Measurements from ENCODE around the gene MTX3. TPM values are rescaled to one million over a fixed set of nuclear protein-coding genes. Genes with fewer than 3 reads are reported as not detected.
A peak's percentile ranks its signal among the peaks of the same experiment; 100 is the strongest.

The MTX3 gene
- 10 to 100 TPM; 10.5 to 27.1 (median 13.8) TPM for total RNA-seq

GRCh38 chr5:79990598-79991507, at the start of gene MTX3:
MTX3 (minus strand) TSS chr5:79991262; CDS start chr5:79991238, 24 bp downstream.
- H3K4me1 ChIP-seq (replicated peaks in 1 of 2) = peaks cover 11 to 16% of the 10 kb centered on the region in 2 donors
- peak within 1 kb of the TSS; percentile 65 to 100 (median 92) for H3K4me3 ChIP-seq
- peak within 1 kb of the TSS; percentile 71 to 85 for H3K27ac ChIP-seq
- WGBS, 10 experiments = 0 to 1% (median 0%) methylated on average over 1 to 22 of the region's 50 CpGs; no CpG with 5 or more reads in 3 of the 10 experiments
- in situ Hi-C loops (cut with MboI; ENCODE audit: low pct_unique_long_range_greater_than_20kb in 2 of 9, low sequenced_read_pairs in 9 of 9, unreplicated experiment in 9 of 9) = no loop called here
- peak; percentile 97 to 98 (median 98) for ATAC-seq (replicated peaks in 6 of 8)

GRCh38 chr5:80039650-80040049, 48.6 kb upstream of the MTX3 start:
- Histone ChIP-seq H3K4me1 (replicated peaks in 1 of 2) (peaks cover 0 to 8% of the 10 kb centered on the region in 2 donors), H3K4me3 (no peak overlapping the region), H3K27ac (no peak overlapping the region)
- ATAC-seq (replicated peaks in 6 of 8) = peak in 3 of 8 experiments; percentile 78 to 92 (median 91)
- 7 to 92% (median 77%) methylated on average over 1 to 2 of the region's 2 CpGs; no CpG with 5 or more reads in 2 of the 10 experiments for WGBS, 10 experiments
- in situ Hi-C loops (cut with MboI; ENCODE audit: low pct_unique_long_range_greater_than_20kb in 2 of 9, low sequenced_read_pairs in 9 of 9, unreplicated experiment in 9 of 9) = no loop called here

- Histone ChIP-seq H3K27ac (no peak overlapping the region), H3K4me1 (replicated peaks in 1 of 2) (peaks cover 0 to 8% of the 10 kb centered on the region in 2 donors), H3K4me3 (no peak overlapping the region)
- in situ Hi-C loops (cut with MboI; ENCODE audit: low pct_unique_long_range_greater_than_20kb in 2 of 9, low sequenced_read_pairs in 9 of 9, unreplicated experiment in 9 of 9) = no loop called here
- 81 to 95% (median 90%) methylated on average over 2 to 5 of the region's 5 CpGs; no CpG with 5 or more reads in 1 of the 10 experiments for WGBS, 10 experiments
- ATAC-seq (replicated peaks in 6 of 8) = no peak
Measured at GRCh38 chr5:80037366-80037765, 46.3 kb upstream of the MTX3 start.

GRCh38 chr5:80036615-80037014, 45.6 kb upstream of the MTX3 start:
- Histone ChIP-seq H3K27ac (no peak overlapping the region), H3K4me3 (no peak overlapping the region), H3K4me1 (replicated peaks in 1 of 2) (peaks cover 0 to 3% of the 10 kb centered on the region in 2 donors)
- in situ Hi-C loops (cut with MboI; ENCODE audit: low pct_unique_long_range_greater_than_20kb in 2 of 9, low sequenced_read_pairs in 9 of 9, unreplicated experiment in 9 of 9) = no loop called here
- 67 to 100% (median 85%) methylated on average over 1 to 5 of the region's 5 CpGs; no CpG with 5 or more reads in 2 of the 10 experiments for WGBS, 10 experiments
- ATAC-seq (replicated peaks in 6 of 8) = no peak

GRCh38 chr5:80035839-80036238, 44.8 kb upstream of the MTX3 start:
- H3K4me1 ChIP-seq (replicated peaks in 1 of 2) = peaks cover 0 to 3% of the 10 kb centered on the region in 2 donors
- ATAC-seq (replicated peaks in 6 of 8) = no peak
- in situ Hi-C loops (cut with MboI; ENCODE audit: low pct_unique_long_range_greater_than_20kb in 2 of 9, low sequenced_read_pairs in 9 of 9, unreplicated experiment in 9 of 9) = no loop called here
- WGBS, 10 experiments = 60 to 100% (median 92%) methylated on average over 1 to 5 of the region's 7 CpGs; no CpG with 5 or more reads in 1 of the 10 experiments
- no peak overlapping the region for H3K4me3 ChIP-seq
- no peak overlapping the region for H3K27ac ChIP-seq

GRCh38 chr5:80034962-80035821, 44.1 kb upstream of the MTX3 start, which contains the start of gene THBS4:
THBS4 (plus strand) TSS chr5:80035348; CDS start chr5:80035538, 190 bp downstream.
- WGBS, 10 experiments = 4 to 100% (median 48%) methylated on average over 2 to 5 of the region's 76 CpGs; no CpG with 5 or more reads in 5 of the 10 experiments
- peak within 1 kb of the TSS; percentile 17 to 33 (median 24) for H3K4me3 ChIP-seq
- H3K27ac ChIP-seq = no peak within 1 kb of the TSS
- in situ Hi-C loops (cut with MboI; ENCODE audit: low pct_unique_long_range_greater_than_20kb in 2 of 9, low sequenced_read_pairs in 9 of 9, unreplicated experiment in 9 of 9) = no loop called here
- H3K4me1 ChIP-seq (replicated peaks in 1 of 2) = peaks cover 0 to 3% of the 10 kb centered on the region in 2 donors
- peak in 7 of 8 experiments; percentile 12 to 81 (median 56) for ATAC-seq (replicated peaks in 6 of 8)

GRCh38 chr5:80034559-80034958, 43.5 kb upstream of the MTX3 start:
- Histone ChIP-seq H3K4me1 (replicated peaks in 1 of 2) (peaks cover 0 to 2% of the 10 kb centered on the region in 2 donors), H3K27ac (no peak overlapping the region), H3K4me3 (peak overlapping the region in 1 of 5 donors; percentile 33)
- WGBS, 10 experiments = 0 to 79% (median 45%) methylated on average over 1 to 8 of the region's 8 CpGs; no CpG with 5 or more reads in 1 of the 10 experiments
- ATAC-seq (replicated peaks in 6 of 8) = no peak
- in situ Hi-C loops (cut with MboI; ENCODE audit: low pct_unique_long_range_greater_than_20kb in 2 of 9, low sequenced_read_pairs in 9 of 9, unreplicated experiment in 9 of 9) = no loop called here

GRCh38 chr5:80033513-80033912, 42.5 kb upstream of the MTX3 start:
- in situ Hi-C loops (cut with MboI; ENCODE audit: low pct_unique_long_range_greater_than_20kb in 2 of 9, low sequenced_read_pairs in 9 of 9, unreplicated experiment in 9 of 9) = no loop called here
- Histone ChIP-seq H3K4me3 (no peak overlapping the region), H3K27ac (no peak overlapping the region), H3K4me1 (replicated peaks in 1 of 2) (no peaks in the 10 kb centered on the region)
- peak in 2 of 8 experiments; percentile 70 to 87 for ATAC-seq (replicated peaks in 6 of 8)

- no peak for ATAC-seq (replicated peaks in 6 of 8)
- Histone ChIP-seq H3K4me3 (no peak overlapping the region), H3K27ac (no peak overlapping the region), H3K4me1 (replicated peaks in 1 of 2) (no peaks in the 10 kb centered on the region)
- 33 to 100% (median 60%) methylated on average over 1 of the region's 1 CpG; no CpG with 5 or more reads in 3 of the 10 experiments for WGBS, 10 experiments
- in situ Hi-C loops (cut with MboI; ENCODE audit: low pct_unique_long_range_greater_than_20kb in 2 of 9, low sequenced_read_pairs in 9 of 9, unreplicated experiment in 9 of 9) = no loop called here
Measured at GRCh38 chr5:80031109-80031508, 40.0 kb upstream of the MTX3 start.

GRCh38 chr5:80026841-80027240, 35.8 kb upstream of the MTX3 start:
- H3K4me1 ChIP-seq (replicated peaks in 1 of 2) = no peaks in the 10 kb centered on the region
- H3K4me3 ChIP-seq = no peak overlapping the region
- ATAC-seq (replicated peaks in 6 of 8) = no peak
- no peak overlapping the region for H3K27ac ChIP-seq
- in situ Hi-C loops (cut with MboI; ENCODE audit: low pct_unique_long_range_greater_than_20kb in 2 of 9, low sequenced_read_pairs in 9 of 9, unreplicated experiment in 9 of 9) = no loop called here

GRCh38 chr5:80025069-80025468, 34.0 kb upstream of the MTX3 start:
- in situ Hi-C loops (cut with MboI; ENCODE audit: low pct_unique_long_range_greater_than_20kb in 2 of 9, low sequenced_read_pairs in 9 of 9, unreplicated experiment in 9 of 9) = no loop called here
- no peak overlapping the region for H3K27ac ChIP-seq
- H3K4me1 ChIP-seq (replicated peaks in 1 of 2) = no peaks in the 10 kb centered on the region
- no peak overlapping the region for H3K4me3 ChIP-seq
- ATAC-seq (replicated peaks in 6 of 8) = peak in 1 of 8 experiments; percentile 92
- WGBS, 10 experiments = 0 to 90% (median 66%) methylated on average over 1 to 2 of the region's 2 CpGs; no CpG with 5 or more reads in 1 of the 10 experiments

GRCh38 chr5:80010754-80011392, 19.8 kb upstream of the MTX3 start:
- H3K27ac ChIP-seq = no peak overlapping the region
- 0 to 100% (median 78%) methylated on average over 1 to 2 of the region's 5 CpGs; no CpG with 5 or more reads in 4 of the 10 experiments for WGBS, 10 experiments
- H3K4me3 ChIP-seq = no peak overlapping the region
- in situ Hi-C loops (cut with MboI; ENCODE audit: low pct_unique_long_range_greater_than_20kb in 2 of 9, low sequenced_read_pairs in 9 of 9, unreplicated experiment in 9 of 9) = no loop called here
- no peak for ATAC-seq (replicated peaks in 6 of 8)
- H3K4me1 ChIP-seq (replicated peaks in 1 of 2) = no peaks in the 10 kb centered on the region

Measured in motor neuron (in vitro differentiated cells).